Glutamatergic neuron (in vitro differentiated cells): ENCODE data around the gene SLC17A1. TPM values are rescaled to one million over a fixed set of nuclear protein-coding genes. Genes with fewer than 3 reads are reported as not detected.

Experiments
- DNase-seq: peaks from one replicate; pipeline ENCODE4 v3.0.0; 2022
- H3K27ac Mint-ChIP-seq: one replicate; pipeline ENCODE4 v1.8.0; 2020; ENCODE audit warnings: mild to moderate bottlenecking, mixed read lengths, inconsistent platforms; ENCODE audit not compliant: unreplicated experiment
- H3K27me3 Mint-ChIP-seq: one replicate; pipeline ENCODE4 v1.8.0; 2020; ENCODE audit warnings: mild to moderate bottlenecking, moderate library complexity, mixed read lengths, inconsistent platforms; ENCODE audit not compliant: unreplicated experiment
- H3K36me3 Mint-ChIP-seq: one replicate; pipeline ENCODE4 v1.8.0; 2020; ENCODE audit warnings: mild to moderate bottlenecking, mixed read lengths, inconsistent platforms; ENCODE audit not compliant: unreplicated experiment
- H3K4me1 Mint-ChIP-seq: one replicate; pipeline ENCODE4 v1.8.0; 2020; ENCODE audit warnings: mild to moderate bottlenecking, low read depth, mixed read lengths, inconsistent platforms; ENCODE audit not compliant: unreplicated experiment
- H3K4me3 Mint-ChIP-seq: one replicate; pipeline ENCODE4 v1.8.0; 2020; ENCODE audit warnings: mild to moderate bottlenecking, mixed read lengths, inconsistent platforms; ENCODE audit not compliant: unreplicated experiment
- H3K9me3 Mint-ChIP-seq: one replicate; pipeline ENCODE4 v1.8.0; 2020; ENCODE audit warnings: mild to moderate bottlenecking, moderate library complexity, mixed read lengths, inconsistent platforms; ENCODE audit not compliant: unreplicated experiment
- CTCF ChIP-seq: fragments of 200-600 bp; sonication (generic); IDR thresholded peaks from one replicate; pipeline ENCODE4 v1.5.0; 2021; ENCODE audit not compliant: partially characterized antibody, unreplicated experiment
- total RNA-seq: library from RNA; stranded (reverse); fragmentation: NEBNext Ultra II Directional; extraction: Animal tissue kit (Norgen Biotek cat#: 25700); gene quantifications from one replicate; pipeline ENCODE4 v1.2.1, GENCODE V29; 2021; ENCODE audit not compliant: unreplicated experiment

SLC17A1 gene
- total RNA-seq, 1 donor from 2014 or later: not detected

DNA sequence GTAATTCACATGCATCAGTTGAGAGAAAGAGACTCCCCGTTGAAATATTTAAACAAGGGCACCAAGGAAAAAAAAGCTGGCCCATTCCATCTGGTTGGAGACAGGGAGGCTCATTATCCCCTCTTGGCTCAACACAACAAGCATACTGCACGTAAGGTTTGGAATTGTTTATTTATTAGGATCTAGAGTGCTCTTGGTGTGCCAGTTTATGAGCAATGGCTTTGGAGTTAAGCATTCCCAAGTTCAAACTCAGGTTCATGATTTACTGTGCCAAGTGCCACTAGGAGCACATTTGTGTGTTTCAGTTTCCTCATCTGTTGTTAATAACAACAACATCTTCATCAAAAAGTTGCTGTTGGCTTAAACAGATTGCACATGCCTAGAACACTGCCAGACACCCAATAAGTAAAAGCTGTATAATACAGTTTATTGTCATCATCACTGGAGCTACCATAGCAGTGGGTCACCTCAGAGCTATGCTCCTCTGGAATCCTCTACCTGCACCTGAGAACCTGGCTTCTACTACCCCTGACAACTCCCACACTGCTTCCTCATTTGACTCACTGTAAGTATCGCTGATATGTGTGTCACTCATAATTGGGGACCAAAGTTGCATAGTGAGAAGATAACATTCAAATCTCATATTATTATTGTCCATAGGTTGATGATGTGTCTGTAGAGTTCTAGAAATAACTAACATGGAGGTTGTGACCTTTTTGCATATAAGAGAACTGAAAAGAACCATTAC is 36.8 kb upstream of the SLC17A1 start:
- Mint-ChIP-seq H3K9me3 (no peaks in the 10 kb centered on the region), H3K4me3 (no peak overlapping the region), H3K36me3 (no peaks in the 10 kb centered on the region), H3K4me1 (no peaks in the 10 kb centered on the region), H3K27me3 (peaks cover 2% of the 10 kb centered on the region), H3K27ac (no peak overlapping the region)
- no peak for TF ChIP-seq CTCF
- no peak for DNase-seq

- no peaks in the 10 kb centered on the region for H3K4me1 Mint-ChIP-seq
- DNase-seq: no peak
- no peaks in the 10 kb centered on the region for H3K9me3 Mint-ChIP-seq
- H3K27me3 Mint-ChIP-seq: no peaks in the 10 kb centered on the region
- H3K4me3 Mint-ChIP-seq: no peak overlapping the region
- TF ChIP-seq CTCF: no peak
- no peak overlapping the region for H3K27ac Mint-ChIP-seq
- no peaks in the 10 kb centered on the region for H3K36me3 Mint-ChIP-seq
These were observed 34.2 kb upstream of the SLC17A1 start for GRCh38 chr6:25866011-25866410.

GRCh38 chr6:25863360-25863759 is 31.5 kb upstream of the SLC17A1 start:
- Mint-ChIP-seq H3K9me3 (no peaks in the 10 kb centered on the region), H3K4me3 (no peak overlapping the region), H3K36me3 (no peaks in the 10 kb centered on the region), H3K27me3 (no peaks in the 10 kb centered on the region), H3K4me1 (no peaks in the 10 kb centered on the region), H3K27ac (no peak overlapping the region)
- no peak for DNase-seq
- no peak for TF ChIP-seq CTCF

GRCh38 chr6:25862199-25862598 is 30.3 kb upstream of the SLC17A1 start:
- DNase-seq: no peak
- Mint-ChIP-seq H3K27ac (no peak overlapping the region), H3K4me3 (no peak overlapping the region), H3K4me1 (no peaks in the 10 kb centered on the region), H3K27me3 (no peaks in the 10 kb centered on the region), H3K9me3 (no peaks in the 10 kb centered on the region), H3K36me3 (no peaks in the 10 kb centered on the region)
- TF ChIP-seq CTCF: no peak

DNA sequence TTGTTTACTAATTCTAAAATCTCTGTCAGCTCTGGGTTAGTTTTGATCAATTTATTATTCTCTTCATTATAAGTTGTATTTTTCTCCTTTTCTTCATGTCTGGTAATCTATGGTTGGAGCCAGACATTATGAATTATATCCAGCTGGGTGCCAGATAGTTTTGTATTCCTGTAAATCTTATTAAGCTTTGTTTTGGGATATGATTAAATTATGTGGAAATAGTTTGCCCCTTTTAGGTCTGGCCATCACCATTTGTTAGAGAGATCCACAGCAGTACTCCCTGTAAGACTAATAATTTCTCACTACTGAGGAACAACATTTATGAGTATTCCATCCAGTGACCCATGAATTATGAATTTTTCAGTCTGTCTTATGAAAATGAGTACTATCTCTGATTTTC is 20.9 kb upstream of the SLC17A1 start:
- no peaks in the 10 kb centered on the region for H3K9me3 Mint-ChIP-seq
- no peak for TF ChIP-seq CTCF
- no peaks in the 10 kb centered on the region for H3K36me3 Mint-ChIP-seq
- H3K27me3 Mint-ChIP-seq: no peaks in the 10 kb centered on the region
- no peak overlapping the region for H3K4me3 Mint-ChIP-seq
- no peak overlapping the region for H3K27ac Mint-ChIP-seq
- no peak for DNase-seq
- H3K4me1 Mint-ChIP-seq: peaks cover 1% of the 10 kb centered on the region
